ENCODE measurements around the gene CDK17. TPM values are rescaled to one million over a fixed set of nuclear protein-coding genes. Genes with fewer than 3 reads are reported as not detected.
"Not testable (repeated sequence)": the region's sequence is repeated elsewhere in the genome, so short reads cannot be mapped to it uniquely, and the experiment has no call there.

The CDK17 gene
- total RNA-seq, 2 experiments from 2014 or later, result 51.7 to 60.6 TPM

GRCh38 chr12:96431067-96431466 is 30.8 kb upstream of the CDK17 start:
- Mint-ChIP-seq H3K4me1 (peaks cover 33% of the 10 kb centered on the region), H3K27me3 (no peaks in the 10 kb centered on the region), H3K36me3 (peaks cover 6% of the 10 kb centered on the region), H3K27ac (peak overlapping the region; percentile 19), H3K9me3 (peaks cover 2% of the 10 kb centered on the region), H3K4me3 (no peak overlapping the region)
- ATAC-seq (ENCODE audit: low read depth) (no peak), DNase-seq (no peak)
- POLR2A ChIA-PET, result no interaction called here

DNA sequence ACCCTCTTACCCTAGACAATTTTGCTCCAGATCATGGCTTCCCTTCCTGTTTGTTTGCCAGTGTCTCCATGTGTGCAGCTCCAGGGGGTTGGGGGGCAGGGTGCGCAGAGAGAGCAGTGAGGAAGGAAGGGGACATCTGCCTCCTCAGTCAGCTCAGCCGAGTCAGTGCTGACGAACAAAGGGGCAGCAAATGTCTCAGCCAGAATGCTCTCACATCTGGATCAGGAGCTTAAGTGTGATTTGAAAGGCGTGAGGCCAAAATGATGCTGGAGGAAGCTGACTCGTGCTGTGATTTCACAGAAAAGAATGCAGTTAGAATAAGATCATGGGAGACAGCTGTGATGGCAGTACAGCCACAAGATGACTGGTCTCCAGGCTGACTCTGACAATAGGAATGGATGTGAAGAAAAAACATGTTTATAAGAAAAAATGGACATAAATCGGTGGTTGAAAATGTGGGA is 27.1 kb upstream of the CDK17 start:
- Mint-ChIP-seq H3K27ac (peak overlapping the region; percentile 19), H3K9me3 (no peaks in the 10 kb centered on the region), H3K4me3 (no peak overlapping the region), H3K27me3 (no peaks in the 10 kb centered on the region), H3K36me3 (no peaks in the 10 kb centered on the region), H3K4me1 (peaks cover 31% of the 10 kb centered on the region)
- ATAC-seq (ENCODE audit: low read depth), result peak; percentile 43
- no peak for DNase-seq
- POLR2A ChIA-PET, result interaction anchor here (0.7 to 1.2 kb wide), 2 partner anchors 10 to 232 kb away, joined by 3 read pairs; no protein-coding TSS in a partner anchor

DNA sequence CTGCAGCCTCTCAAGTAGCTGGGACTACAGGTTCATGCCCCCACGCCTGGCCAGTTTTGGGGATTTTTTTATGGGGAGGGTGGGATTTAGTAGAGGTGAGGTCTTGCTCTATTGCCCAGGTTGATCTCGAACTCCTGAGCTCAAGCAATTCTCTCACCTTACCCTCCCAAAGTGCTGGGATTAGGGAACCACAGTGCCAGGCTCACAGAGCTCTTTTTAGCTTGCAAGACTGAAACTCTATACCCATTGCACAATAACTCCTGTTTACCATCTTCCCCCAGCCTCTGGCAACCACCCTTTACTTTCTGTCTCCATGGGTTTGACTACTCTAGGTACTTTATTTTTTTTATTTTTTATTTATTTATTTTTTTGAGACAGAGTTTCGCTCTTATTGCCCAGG is 25.7 kb upstream of the CDK17 start:
- H3K9me3 Mint-ChIP-seq, result no peaks in the 10 kb centered on the region
- ATAC-seq (ENCODE audit: low read depth), result no peak
- no peak for DNase-seq
- peak overlapping the region; percentile 25 for H3K4me3 Mint-ChIP-seq
- POLR2A ChIA-PET, result interaction anchor here (0.9 to 1.3 kb wide), 2 partner anchors 11 to 20 kb away, joined by 3 to 8 read pairs; no protein-coding TSS in a partner anchor
- H3K4me1 Mint-ChIP-seq, result peaks cover 35% of the 10 kb centered on the region
- H3K27ac Mint-ChIP-seq, result peak overlapping the region; percentile 64
- no peaks in the 10 kb centered on the region for H3K27me3 Mint-ChIP-seq
- H3K36me3 Mint-ChIP-seq, result no peaks in the 10 kb centered on the region

GRCh38 chr12:96425321-96425720 is 25.1 kb upstream of the CDK17 start:
- no peaks in the 10 kb centered on the region for H3K36me3 Mint-ChIP-seq
- peaks cover 38% of the 10 kb centered on the region for H3K4me1 Mint-ChIP-seq
- no peaks in the 10 kb centered on the region for H3K27me3 Mint-ChIP-seq
- peak; percentile 80 for ATAC-seq (ENCODE audit: low read depth)
- H3K9me3 Mint-ChIP-seq, result no peaks in the 10 kb centered on the region
- POLR2A ChIA-PET, result interaction anchor here (1.3 kb wide), 1 partner anchor 21 kb away, joined by 8 read pairs; no protein-coding TSS in a partner anchor
- no peak for DNase-seq
- H3K4me3 Mint-ChIP-seq, result peak overlapping the region; percentile 25
- H3K27ac Mint-ChIP-seq, result peak overlapping the region; percentile 64

GRCh38 chr12:96424601-96425000 is 24.4 kb upstream of the CDK17 start:
- Mint-ChIP-seq H3K4me3 (no peak overlapping the region), H3K36me3 (no peaks in the 10 kb centered on the region), H3K4me1 (peaks cover 41% of the 10 kb centered on the region), H3K27me3 (no peaks in the 10 kb centered on the region), H3K9me3 (no peaks in the 10 kb centered on the region), H3K27ac (no peak overlapping the region)
- ATAC-seq (ENCODE audit: low read depth), result no peak
- POLR2A ChIA-PET, result no interaction called here
- no peak for DNase-seq

GRCh38 chr12:96422192-96422591 is 22.0 kb upstream of the CDK17 start:
- Mint-ChIP-seq H3K27ac (no peak overlapping the region), H3K36me3 (no peaks in the 10 kb centered on the region)
- POLR2A ChIA-PET, result interaction anchor here (1.0 to 1.8 kb wide), 2 partner anchors 22 to 23 kb away, joined by 3 to 4 read pairs; partner anchors contain the start of gene CDK17

GRCh38 chr12:96421014-96421413 is 20.8 kb upstream of the CDK17 start:
- H3K27ac Mint-ChIP-seq, result peak overlapping the region; percentile 85
- POLR2A ChIA-PET, result no interaction called here
- peaks cover 34% of the 10 kb centered on the region for H3K4me1 Mint-ChIP-seq
- ATAC-seq (ENCODE audit: low read depth) (peak; percentile 43), DNase-seq (no peak)
- no peaks in the 10 kb centered on the region for H3K27me3 Mint-ChIP-seq
- H3K9me3 Mint-ChIP-seq, result no peaks in the 10 kb centered on the region
- no peaks in the 10 kb centered on the region for H3K36me3 Mint-ChIP-seq
- H3K4me3 Mint-ChIP-seq, result peak overlapping the region; percentile 74

More at GRCh38 chr12:96422192-96422591, 22.0 kb upstream of the CDK17 start:
- Mint-ChIP-seq H3K9me3 (no peaks in the 10 kb centered on the region), H3K4me1 (peaks cover 36% of the 10 kb centered on the region), H3K4me3 (no peak overlapping the region), H3K27me3 (no peaks in the 10 kb centered on the region)
- DNase-seq, result no peak
- no peak for ATAC-seq (ENCODE audit: low read depth)

GRCh38 chr12:96420277-96420835 is 20.1 kb upstream of the CDK17 start:
- Mint-ChIP-seq H3K27me3 (no peaks in the 10 kb centered on the region), H3K9me3 (peaks cover 1% of the 10 kb centered on the region), H3K27ac (no peak overlapping the region), H3K4me3 (peak overlapping the region; percentile 74), H3K4me1 (peaks cover 28% of the 10 kb centered on the region), H3K36me3 (no peaks in the 10 kb centered on the region)
- ATAC-seq (ENCODE audit: low read depth) (no peak), DNase-seq (no peak)
- POLR2A ChIA-PET, result interaction anchor here (1.2 kb wide), 1 partner anchor 21 kb away, joined by 7 read pairs; no protein-coding TSS in a partner anchor

DNA sequence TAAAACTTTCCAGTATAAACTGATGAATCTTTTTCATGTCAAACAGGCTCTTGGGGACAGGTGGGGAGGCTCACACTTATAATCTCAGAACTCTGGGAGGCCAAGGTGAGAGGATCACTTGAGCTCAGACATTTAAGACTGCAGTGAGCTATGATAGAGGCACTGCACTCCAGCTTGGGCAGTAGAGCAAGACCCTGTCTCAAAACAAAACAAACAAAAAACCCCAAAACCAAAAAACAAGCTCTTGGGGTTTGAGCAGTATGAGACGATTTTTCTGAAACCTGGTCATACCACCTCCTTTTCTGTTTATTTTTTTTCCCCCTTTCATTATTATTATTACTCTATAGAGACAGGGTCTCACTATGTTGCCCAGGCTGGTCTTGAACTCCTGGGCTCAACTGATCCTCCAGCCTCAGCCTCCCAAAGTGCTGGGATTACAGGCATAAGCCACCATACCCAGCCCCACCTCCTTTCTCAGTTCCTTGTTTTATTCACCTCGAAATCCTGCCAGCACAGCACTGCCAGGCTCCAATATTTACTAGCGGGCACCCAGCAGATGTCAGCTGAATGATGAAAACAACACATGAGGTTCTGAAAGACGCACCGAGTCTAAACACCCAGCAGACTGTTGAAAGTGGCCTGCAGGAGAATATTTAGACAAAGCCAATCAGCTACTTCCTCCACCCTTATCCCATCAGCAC is 19.5 kb upstream of the CDK17 start:
- ATAC-seq (ENCODE audit: low read depth) (no peak), DNase-seq (no peak)
- POLR2A ChIA-PET, result interaction anchor here (1.2 kb wide), 1 partner anchor 21 kb away, joined by 7 read pairs; no protein-coding TSS in a partner anchor
- Mint-ChIP-seq H3K27ac (no peak overlapping the region), H3K4me3 (no peak overlapping the region), H3K4me1 (peaks cover 24% of the 10 kb centered on the region), H3K9me3 (peaks cover 1% of the 10 kb centered on the region), H3K27me3 (no peaks in the 10 kb centered on the region), H3K36me3 (no peaks in the 10 kb centered on the region)

GRCh38 chr12:96417688-96418087 is 17.4 kb upstream of the CDK17 start:
- H3K4me3 Mint-ChIP-seq, H3K9me3 Mint-ChIP-seq, DNase-seq, H3K27me3 Mint-ChIP-seq, H3K36me3 Mint-ChIP-seq, H3K27ac Mint-ChIP-seq: not testable (repeated sequence)
- POLR2A ChIA-PET, result interaction anchor here (1.4 kb wide), 1 partner anchor 17 kb away, joined by 3 read pairs; no protein-coding TSS in a partner anchor
- ATAC-seq (ENCODE audit: low read depth), result peak; percentile 59
- H3K4me1 Mint-ChIP-seq, result peaks cover 25% of the 10 kb centered on the region

GRCh38 chr12:96416033-96416799 is 16.0 kb upstream of the CDK17 start:
- POLR2A ChIA-PET, result interaction anchor here (0.6 kb wide), 1 partner anchor 866 kb away, joined by 3 read pairs; no protein-coding TSS in a partner anchor
- H3K9me3 Mint-ChIP-seq, result peaks cover 3% of the 10 kb centered on the region
- no peaks in the 10 kb centered on the region for H3K36me3 Mint-ChIP-seq
- DNase-seq (no peak), ATAC-seq (ENCODE audit: low read depth) (no peak)
- H3K27me3 Mint-ChIP-seq, result no peaks in the 10 kb centered on the region
- H3K4me1 Mint-ChIP-seq, result peaks cover 23% of the 10 kb centered on the region
- H3K4me3 Mint-ChIP-seq, result no peak overlapping the region
- H3K27ac Mint-ChIP-seq, result no peak overlapping the region

DNA sequence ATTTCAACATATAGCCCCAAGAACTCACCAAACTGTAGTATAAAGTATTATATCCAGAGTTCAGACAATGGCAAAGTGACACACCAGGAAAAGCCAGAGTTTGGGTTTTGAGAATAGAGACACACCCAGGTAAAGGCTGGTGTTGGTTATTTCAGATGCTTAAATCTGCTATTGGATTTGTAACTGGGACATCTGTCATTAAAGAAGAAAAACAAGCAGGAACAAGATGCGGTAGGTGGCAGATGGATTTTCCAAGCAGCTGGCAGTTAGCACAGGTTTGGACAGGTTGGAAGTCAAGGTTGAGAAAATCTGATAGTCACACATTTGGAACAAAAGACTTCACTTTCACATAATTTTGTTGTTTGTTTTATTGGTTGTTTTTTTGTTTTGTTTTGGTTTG is 14.4 kb upstream of the CDK17 start:
- no peaks in the 10 kb centered on the region for H3K27me3 Mint-ChIP-seq
- no peaks in the 10 kb centered on the region for H3K36me3 Mint-ChIP-seq
- H3K4me3 Mint-ChIP-seq, result no peak overlapping the region
- no peak for ATAC-seq (ENCODE audit: low read depth)
- peaks cover 3% of the 10 kb centered on the region for H3K9me3 Mint-ChIP-seq
- DNase-seq, result no peak
- H3K4me1 Mint-ChIP-seq, result peaks cover 18% of the 10 kb centered on the region
- H3K27ac Mint-ChIP-seq, result no peak overlapping the region
- POLR2A ChIA-PET, result no interaction called here

GRCh38 chr12:96412431-96412830 is 12.2 kb upstream of the CDK17 start:
- DNase-seq (no peak), ATAC-seq (ENCODE audit: low read depth) (no peak)
- Mint-ChIP-seq H3K36me3 (no peaks in the 10 kb centered on the region), H3K4me3 (no peak overlapping the region), H3K27ac (no peak overlapping the region), H3K4me1 (peaks cover 18% of the 10 kb centered on the region), H3K27me3 (no peaks in the 10 kb centered on the region), H3K9me3 (peaks cover 3% of the 10 kb centered on the region)
- POLR2A ChIA-PET, result no interaction called here
